ENCODE measurements around the gene MYO1E. TPM values are rescaled to one million over a fixed set of nuclear protein-coding genes. Genes with fewer than 3 reads are reported as not detected.
A peak's percentile ranks its signal among the peaks of the same experiment; 100 is the strongest.

The MYO1E gene
- total RNA-seq, 1 experiment from 2014 or later = 83.6 TPM

- POLR2A ChIA-PET = no interaction called here
- TF ChIP-seq, protein P1, sequence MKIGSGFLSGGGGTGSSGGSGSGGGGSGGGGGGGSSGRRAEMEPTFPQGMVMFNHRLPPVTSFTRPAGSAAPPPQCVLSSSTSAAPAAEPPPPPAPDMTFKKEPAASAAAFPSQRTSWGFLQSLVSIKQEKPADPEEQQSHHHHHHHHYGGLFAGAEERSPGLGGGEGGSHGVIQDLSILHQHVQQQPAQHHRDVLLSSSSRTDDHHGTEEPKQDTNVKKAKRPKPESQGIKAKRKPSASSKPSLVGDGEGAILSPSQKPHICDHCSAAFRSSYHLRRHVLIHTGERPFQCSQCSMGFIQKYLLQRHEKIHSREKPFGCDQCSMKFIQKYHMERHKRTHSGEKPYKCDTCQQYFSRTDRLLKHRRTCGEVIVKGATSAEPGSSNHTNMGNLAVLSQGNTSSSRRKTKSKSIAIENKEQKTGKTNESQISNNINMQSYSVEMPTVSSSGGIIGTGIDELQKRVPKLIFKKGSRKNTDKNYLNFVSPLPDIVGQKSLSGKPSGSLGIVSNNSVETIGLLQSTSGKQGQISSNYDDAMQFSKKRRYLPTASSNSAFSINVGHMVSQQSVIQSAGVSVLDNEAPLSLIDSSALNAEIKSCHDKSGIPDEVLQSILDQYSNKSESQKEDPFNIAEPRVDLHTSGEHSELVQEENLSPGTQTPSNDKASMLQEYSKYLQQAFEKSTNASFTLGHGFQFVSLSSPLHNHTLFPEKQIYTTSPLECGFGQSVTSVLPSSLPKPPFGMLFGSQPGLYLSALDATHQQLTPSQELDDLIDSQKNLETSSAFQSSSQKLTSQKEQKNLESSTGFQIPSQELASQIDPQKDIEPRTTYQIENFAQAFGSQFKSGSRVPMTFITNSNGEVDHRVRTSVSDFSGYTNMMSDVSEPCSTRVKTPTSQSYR (CRISPR knock-in tag; IDR thresholded peaks at IDR 0.05) = no peak
- no peaks in the 10 kb centered on the region for H3K36me3 Mint-ChIP-seq
These were observed 61.5 kb downstream of the MYO1E start for GRCh38 chr15:59311195-59311594.

GRCh38 chr15:59309405-59309804 lies 63.3 kb downstream of the MYO1E start:
- no peaks in the 10 kb centered on the region for H3K36me3 Mint-ChIP-seq
- H3K27me3 Mint-ChIP-seq (ENCODE audit: low read depth) = no peaks in the 10 kb centered on the region
- peaks cover 24% of the 10 kb centered on the region for H3K4me1 Mint-ChIP-seq
- no peak overlapping the region for H3K4me3 Mint-ChIP-seq
- POLR2A ChIA-PET = no interaction called here
- H3K27ac Mint-ChIP-seq = peak overlapping the region; percentile 16; the same call in 1 of the 2 replicates
- no peak for DNase-seq (ENCODE audit: low spot score)
- ATAC-seq = no peak
- TF ChIP-seq ZNF416 (CRISPR knock-in tag; IDR thresholded peaks at IDR 0.05) (no peak), CDX4 (CRISPR knock-in tag; IDR thresholded peaks at IDR 0.05; ENCODE audit: borderline replicate concordance) (no peak), NFATC4 (CRISPR knock-in tag; IDR thresholded peaks at IDR 0.05) (no peak), JUN (CRISPR knock-in tag; IDR thresholded peaks at IDR 0.05) (no peak), MYBL2 (CRISPR knock-in tag; IDR thresholded peaks at IDR 0.05) (no peak), ERG (CRISPR knock-in tag; IDR thresholded peaks at IDR 0.05) (no peak), ZNF121 (CRISPR knock-in tag; IDR thresholded peaks at IDR 0.05) (no peak), ATF2 (CRISPR knock-in tag; IDR thresholded peaks at IDR 0.05; ENCODE audit: borderline replicate concordance, low read depth) (no peak), ZNF232 (CRISPR knock-in tag; IDR thresholded peaks at IDR 0.05) (no peak), E2F5 (CRISPR knock-in tag; IDR thresholded peaks at IDR 0.05) (no peak), ZNF317 (CRISPR knock-in tag; IDR thresholded peaks at IDR 0.05; ENCODE audit: borderline replicate concordance, low read depth) (no peak), OVOL2 (CRISPR knock-in tag; IDR thresholded peaks at IDR 0.05; ENCODE audit: borderline replicate concordance) (no peak)
- TF ChIP-seq, protein P2, sequence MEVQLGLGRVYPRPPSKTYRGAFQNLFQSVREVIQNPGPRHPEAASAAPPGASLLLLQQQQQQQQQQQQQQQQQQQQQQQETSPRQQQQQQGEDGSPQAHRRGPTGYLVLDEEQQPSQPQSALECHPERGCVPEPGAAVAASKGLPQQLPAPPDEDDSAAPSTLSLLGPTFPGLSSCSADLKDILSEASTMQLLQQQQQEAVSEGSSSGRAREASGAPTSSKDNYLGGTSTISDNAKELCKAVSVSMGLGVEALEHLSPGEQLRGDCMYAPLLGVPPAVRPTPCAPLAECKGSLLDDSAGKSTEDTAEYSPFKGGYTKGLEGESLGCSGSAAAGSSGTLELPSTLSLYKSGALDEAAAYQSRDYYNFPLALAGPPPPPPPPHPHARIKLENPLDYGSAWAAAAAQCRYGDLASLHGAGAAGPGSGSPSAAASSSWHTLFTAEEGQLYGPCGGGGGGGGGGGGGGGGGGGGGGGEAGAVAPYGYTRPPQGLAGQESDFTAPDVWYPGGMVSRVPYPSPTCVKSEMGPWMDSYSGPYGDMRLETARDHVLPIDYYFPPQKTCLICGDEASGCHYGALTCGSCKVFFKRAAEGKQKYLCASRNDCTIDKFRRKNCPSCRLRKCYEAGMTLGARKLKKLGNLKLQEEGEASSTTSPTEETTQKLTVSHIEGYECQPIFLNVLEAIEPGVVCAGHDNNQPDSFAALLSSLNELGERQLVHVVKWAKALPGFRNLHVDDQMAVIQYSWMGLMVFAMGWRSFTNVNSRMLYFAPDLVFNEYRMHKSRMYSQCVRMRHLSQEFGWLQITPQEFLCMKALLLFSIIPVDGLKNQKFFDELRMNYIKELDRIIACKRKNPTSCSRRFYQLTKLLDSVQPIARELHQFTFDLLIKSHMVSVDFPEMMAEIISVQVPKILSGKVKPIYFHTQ (CRISPR knock-in tag; IDR thresholded peaks at IDR 0.05) = no peak
- TF ChIP-seq, protein P3, sequence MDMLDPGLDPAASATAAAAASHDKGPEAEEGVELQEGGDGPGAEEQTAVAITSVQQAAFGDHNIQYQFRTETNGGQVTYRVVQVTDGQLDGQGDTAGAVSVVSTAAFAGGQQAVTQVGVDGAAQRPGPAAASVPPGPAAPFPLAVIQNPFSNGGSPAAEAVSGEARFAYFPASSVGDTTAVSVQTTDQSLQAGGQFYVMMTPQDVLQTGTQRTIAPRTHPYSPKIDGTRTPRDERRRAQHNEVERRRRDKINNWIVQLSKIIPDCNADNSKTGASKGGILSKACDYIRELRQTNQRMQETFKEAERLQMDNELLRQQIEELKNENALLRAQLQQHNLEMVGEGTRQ (CRISPR knock-in tag; IDR thresholded peaks at IDR 0.05) = no peak
- TF ChIP-seq, protein P4, sequence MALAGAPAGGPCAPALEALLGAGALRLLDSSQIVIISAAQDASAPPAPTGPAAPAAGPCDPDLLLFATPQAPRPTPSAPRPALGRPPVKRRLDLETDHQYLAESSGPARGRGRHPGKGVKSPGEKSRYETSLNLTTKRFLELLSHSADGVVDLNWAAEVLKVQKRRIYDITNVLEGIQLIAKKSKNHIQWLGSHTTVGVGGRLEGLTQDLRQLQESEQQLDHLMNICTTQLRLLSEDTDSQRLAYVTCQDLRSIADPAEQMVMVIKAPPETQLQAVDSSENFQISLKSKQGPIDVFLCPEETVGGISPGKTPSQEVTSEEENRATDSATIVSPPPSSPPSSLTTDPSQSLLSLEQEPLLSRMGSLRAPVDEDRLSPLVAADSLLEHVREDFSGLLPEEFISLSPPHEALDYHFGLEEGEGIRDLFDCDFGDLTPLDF (CRISPR knock-in tag; IDR thresholded peaks at IDR 0.05) = no peak
- CTCF ChIA-PET = interaction anchor here (1.2 kb wide), 2 partner anchors 9 to 67 kb away, joined by 3 to 8 read pairs; no protein-coding TSS in a partner anchor
- H3K9me3 Mint-ChIP-seq = no peaks in the 10 kb centered on the region

More at GRCh38 chr15:59311195-59311594, 61.5 kb downstream of the MYO1E start:
- Mint-ChIP-seq H3K27me3 (ENCODE audit: low read depth) (no peaks in the 10 kb centered on the region), H3K4me3 (no peak overlapping the region), H3K4me1 (peaks cover 20% of the 10 kb centered on the region), H3K27ac (no peak overlapping the region), H3K9me3 (no peaks in the 10 kb centered on the region)
- DNase-seq (ENCODE audit: low spot score) = no peak
- CTCF ChIA-PET = no interaction called here
- no peak for ATAC-seq
